Right forelimb (tissue), 1 donor: ENCODE data around the gene ENTR1.
A peak's percentile ranks its signal among the peaks of the same experiment; 100 is the strongest.

Experiments used
- DNase-seq: peaks from one replicate; pipeline ENCODE4 v3.0.0-alpha.2; 2018

The ENTR1 gene, protein sequence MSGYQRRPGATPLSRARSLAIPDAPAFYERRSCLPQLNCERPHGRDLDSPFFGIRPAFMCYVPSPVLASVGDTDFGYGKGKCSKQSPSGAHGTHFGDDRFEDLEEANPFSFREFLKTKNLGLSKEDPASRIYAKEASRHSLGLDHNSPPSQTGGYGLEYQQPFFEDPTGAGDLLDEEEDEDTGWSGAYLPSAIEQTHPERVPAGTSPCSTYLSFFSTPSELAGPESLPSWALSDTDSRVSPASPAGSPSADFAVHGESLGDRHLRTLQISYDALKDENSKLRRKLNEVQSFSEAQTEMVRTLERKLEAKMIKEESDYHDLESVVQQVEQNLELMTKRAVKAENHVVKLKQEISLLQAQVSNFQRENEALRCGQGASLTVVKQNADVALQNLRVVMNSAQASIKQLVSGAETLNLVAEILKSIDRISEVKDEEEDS

GRCh38 chr9:136410500-136411287, at the start of gene ENTR1, which contains the start of gene PMPCA:
Gene ENTR1, minus strand, starts transcription at chr9:136410614. Its CDS starts 217 bp downstream, at chr9:136410397.
Gene PMPCA, plus strand, starts transcription at chr9:136410658. Its CDS starts 11 bp downstream, at chr9:136410669.
- DNase-seq, result peak; percentile 96

GRCh38 chr9:136459425-136459824, 49.0 kb upstream of the ENTR1 start:
- no peak for DNase-seq

GRCh38 chr9:136457326-136457725, 46.9 kb upstream of the ENTR1 start:
- no peak for DNase-seq

DNA sequence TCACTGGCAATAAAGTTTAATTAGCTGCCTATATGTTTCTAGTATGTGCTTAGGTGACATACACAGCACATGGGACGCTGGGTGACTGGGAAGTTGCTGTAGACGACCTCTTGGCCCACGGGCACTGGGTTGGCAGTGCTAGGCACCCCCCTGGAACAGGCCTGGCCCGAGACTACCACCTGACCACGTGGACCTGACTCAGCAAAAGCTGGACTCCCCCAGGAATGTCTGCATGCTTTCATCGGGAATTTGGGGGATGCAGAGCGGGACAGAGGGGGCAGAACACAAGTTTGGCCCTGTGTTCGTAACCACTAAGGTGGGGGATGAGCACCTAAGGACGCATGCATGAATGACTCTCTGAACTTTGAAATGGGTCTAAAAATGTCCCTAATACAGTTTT, 45.8 kb upstream of the ENTR1 start:
- no peak for DNase-seq

DNA sequence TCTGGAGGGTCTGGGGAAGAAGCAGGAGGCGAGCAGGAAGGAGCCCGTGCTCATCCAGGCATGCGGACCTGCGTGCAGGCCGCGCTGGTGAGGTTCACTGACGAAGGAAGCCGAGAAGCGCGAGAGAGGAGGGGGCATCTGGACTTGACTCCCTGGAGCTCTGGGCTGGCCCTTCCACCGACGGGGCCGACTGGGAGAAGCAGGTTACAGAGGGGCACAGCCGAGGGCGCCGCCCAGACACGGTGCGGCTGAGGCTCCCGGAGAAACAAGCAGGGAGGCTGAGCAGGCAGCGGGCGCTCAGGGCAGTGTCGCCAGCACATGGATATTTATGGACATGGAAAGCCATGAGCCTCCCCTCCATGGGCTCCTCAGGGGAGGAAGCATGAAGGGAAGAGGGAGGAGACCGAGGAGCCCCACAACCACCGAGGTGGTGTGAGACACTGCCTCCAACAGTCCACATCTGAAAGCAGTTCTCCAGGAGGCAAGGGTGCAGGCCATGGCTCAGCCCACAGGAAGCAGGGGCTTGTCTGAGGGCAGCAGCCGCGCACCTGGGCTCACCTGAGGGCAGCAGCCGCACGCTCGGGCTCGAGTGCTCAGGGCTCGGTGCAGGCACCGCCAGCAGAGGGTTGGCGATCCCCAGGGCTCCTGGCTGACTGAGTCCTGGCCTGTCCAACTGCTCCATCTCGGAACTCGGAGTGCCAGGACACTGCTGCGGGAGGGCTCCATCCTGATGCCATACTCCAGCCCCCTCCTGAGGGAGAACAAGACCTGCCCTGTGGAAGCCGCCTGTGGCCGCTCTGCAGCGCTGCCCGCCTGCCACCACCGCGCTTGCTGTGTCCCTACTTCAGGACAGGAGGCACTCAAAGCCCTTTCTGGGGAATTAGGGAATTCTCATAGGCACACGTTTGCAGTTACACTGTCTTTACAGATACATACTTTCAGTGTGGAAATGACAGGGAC, 44.9 kb upstream of the ENTR1 start:
- DNase-seq, result no peak

DNA sequence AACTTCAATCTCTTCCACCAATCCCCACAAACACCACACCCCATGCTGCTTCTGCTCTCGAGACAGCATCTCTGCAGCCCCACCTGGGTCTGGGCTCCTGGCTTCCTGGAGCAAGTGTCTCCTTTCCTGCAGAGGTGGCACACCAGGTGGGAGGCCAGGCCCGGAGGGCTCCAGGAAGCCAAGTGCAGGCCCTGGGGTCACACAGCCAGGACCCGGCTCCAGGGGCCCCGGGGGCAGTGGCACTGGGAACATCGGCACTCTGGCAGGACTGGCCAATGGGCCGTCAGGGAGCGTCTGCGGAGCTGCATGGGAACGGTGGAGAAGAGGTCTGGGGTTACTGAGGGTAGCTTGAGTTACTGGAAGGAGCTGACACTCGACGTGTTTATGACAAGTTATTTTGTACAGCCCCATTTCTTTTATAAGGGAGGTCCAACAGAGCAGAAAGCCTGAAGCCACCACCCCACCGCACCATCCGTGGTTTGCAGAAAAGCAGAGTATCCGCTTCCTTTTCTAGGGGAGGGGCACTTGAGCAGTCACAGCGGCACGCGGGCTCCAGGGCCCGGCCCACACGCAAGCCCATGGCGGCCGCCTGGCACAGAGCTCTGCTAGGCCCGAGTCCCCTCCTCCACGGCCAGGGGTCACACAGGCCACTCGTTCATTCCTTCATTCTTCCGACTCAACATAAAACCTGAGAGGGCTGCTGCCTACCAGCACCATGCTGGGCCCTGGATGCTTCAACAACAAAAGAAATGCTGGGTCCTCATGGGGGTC, 43.8 kb upstream of the ENTR1 start:
- DNase-seq, result no peak

- no peak for DNase-seq
Observed at GRCh38 chr9:136453326-136453725, 42.9 kb upstream of the ENTR1 start.

- no peak for DNase-seq
Observed at GRCh38 chr9:136451221-136451877, 40.9 kb upstream of the ENTR1 start.

- DNase-seq, result no peak
Observed at GRCh38 chr9:136448655-136449054, 38.2 kb upstream of the ENTR1 start.

DNA sequence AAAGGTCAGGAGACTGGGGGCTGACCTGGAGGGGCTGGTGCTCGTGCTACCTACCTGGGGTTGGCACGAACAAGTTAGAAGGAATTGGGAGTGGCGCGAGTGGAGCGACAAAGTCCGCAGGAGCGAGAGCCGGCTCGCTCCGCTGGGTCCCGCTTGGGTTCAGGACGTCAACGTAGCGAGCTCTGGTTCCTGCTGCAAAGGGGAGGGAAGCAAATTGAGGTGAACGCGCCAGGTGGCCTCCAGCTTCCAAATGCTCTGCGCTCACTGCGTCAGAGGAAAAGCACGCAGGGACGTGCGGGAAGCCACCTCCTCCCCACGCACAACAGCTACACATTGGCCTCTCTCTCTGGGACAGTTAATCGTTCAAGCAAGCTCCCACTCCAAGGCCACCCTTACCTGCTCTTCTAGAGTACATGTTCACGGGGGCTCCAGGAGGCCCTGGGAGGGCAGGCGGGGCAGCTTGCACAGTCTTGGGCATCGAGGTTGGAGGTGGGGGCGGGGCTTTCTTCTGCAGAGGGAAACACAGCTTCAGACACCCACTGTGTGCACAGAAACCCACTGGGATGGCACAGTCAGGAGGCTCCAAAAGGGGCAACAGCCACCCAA, 36.9 kb upstream of the ENTR1 start:
- no peak for DNase-seq

- no peak for DNase-seq
Observed at GRCh38 chr9:136445799-136446198, 35.4 kb upstream of the ENTR1 start.

- DNase-seq, result no peak
Observed at GRCh38 chr9:136444102-136444501, 33.7 kb upstream of the ENTR1 start.

GRCh38 chr9:136443687-136444086, 33.3 kb upstream of the ENTR1 start:
- DNase-seq, result no peak

DNA sequence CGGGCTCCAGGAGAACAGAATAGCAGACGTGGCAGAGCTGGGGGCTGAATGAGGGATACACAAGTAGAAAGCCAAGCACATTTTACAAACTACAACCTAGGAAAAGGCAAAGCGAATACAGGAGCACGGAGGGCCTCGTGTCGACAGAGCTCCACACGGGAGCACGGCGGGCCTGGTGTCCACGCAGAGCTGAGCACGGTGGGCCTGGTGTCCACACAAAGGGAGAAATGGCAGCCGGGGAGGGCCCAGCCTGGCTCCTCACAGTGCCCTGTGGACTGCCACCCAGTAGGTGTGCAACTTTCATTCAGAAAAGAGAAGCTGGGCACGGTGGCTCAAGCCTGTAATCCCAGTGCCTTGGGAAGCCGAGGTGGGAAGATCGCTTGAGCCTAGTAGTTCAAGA, 32.7 kb upstream of the ENTR1 start:
- DNase-seq, result no peak

DNA sequence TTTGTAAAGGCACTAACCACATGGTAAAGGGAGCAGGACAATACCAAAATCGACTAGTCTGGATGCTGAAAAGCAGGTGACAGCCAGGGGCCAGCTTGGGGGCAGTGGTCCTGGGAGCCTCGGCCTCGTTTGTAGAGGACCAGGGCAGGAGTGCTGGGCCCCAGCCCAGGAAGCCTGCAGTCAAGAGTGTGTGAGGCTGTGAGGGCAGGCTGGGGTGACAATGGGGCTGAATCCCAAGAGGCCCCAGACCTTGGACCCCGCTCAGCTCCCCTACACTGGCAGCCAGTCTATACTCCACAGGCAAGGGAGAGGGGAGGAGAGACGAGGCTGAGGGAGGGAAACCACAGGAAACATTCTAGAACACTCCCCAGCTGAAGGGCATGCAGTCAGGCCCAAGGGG, 31.9 kb upstream of the ENTR1 start:
- no peak for DNase-seq

GRCh38 chr9:136441681-136442245, 31.3 kb upstream of the ENTR1 start:
- no peak for DNase-seq

GRCh38 chr9:136441191-136441680, 30.8 kb upstream of the ENTR1 start:
- no peak for DNase-seq

DNA sequence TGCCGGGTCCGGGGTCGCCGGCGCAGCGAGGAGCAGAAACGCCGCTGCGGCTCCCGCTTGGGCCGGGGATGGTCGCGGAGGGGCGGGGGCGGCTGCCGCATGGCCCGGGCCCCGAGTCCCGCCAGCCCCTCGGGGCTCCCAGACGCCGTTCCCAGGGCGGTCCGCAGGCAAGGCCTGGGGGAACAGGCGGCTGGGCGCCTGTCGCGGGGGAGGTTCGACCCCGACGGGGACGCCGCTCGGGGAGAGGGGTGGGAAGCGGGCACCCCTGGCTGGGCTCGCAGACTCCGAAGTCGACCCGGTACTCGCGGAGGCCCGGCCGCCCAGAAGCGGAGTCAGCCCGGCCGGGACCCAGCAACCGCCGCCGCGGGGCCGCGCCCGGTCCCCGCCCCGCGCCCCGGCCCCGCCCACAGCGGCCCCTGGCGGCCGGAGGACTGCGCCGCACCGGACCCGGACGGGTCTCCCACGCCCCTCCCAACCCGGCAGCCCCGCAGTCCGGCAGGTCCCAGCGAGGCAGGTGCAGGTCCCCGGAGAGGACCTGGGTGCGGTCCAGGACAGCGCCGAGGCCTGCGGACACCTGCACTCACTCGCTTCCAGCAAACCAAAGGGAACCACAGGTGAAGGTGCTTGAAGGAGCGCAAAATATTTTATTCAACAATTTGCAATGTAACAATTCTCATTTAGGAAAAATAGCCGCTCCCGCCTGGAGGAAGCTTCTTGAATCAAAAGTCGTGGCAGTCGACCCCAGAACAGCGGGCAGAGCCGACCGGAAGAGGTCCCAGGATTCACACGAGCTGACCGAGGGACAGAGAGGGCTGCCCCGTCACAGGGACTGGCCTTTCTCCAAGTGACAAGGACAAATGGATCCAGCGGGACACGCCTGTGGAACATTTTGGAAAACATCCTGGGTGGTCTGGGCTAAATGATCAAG, 29.3 kb upstream of the ENTR1 start, which contains the start of gene INPP5E:
Gene INPP5E, minus strand, starts transcription at position 365 of the 928 bp plus-strand sequence. CDS start 426 bp downstream, outside the sequence.
- peak; percentile 91 for DNase-seq
